Measurements from ENCODE around the gene PKP2. TPM values are rescaled to one million over a fixed set of nuclear protein-coding genes. Genes with fewer than 3 reads are reported as not detected.

Gene PKP2
- total RNA-seq, 1 donor from 2014 or later = 3.0 TPM

DNA sequence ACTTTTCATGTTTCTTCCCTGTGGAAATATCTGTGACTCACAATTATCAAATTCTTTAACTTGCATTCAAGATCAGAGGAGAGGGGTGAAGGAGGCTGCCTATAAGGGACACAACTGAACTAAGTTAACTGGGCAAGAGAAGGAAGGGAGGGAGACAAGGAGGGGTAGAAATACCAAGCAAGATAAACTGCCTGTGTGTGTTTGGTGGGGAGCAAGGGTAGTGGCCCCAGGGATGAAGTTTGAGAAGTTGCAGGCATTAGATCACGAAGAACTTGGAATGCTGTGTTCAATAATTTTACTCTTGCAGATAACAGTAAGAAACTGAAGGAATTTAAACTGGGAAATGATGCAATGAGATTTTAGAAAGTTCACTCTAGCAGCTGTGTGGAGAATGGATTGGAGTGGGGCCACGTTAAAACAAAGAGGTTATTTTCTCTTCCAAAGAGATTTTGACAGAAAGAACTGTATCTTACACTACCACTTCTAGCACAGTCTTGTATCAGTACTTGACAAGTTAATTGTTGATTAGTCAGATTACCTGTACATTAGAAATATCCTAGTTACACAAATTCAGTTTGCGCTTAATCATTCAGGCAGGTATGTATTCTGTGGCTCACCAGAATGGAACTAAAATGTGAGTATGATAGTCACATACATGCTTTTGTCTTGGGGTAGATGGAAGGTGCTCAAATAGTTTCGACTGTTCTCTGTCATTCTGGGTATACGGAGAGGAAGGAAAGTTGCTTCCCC, 7.4 kb downstream of the PKP2 start:
- intact Hi-C loops (cut with DNase I) = no loop called here
- no peaks in the 10 kb centered on the region for H3K36me3 ChIP-seq
- peaks cover 17% of the 10 kb centered on the region for H3K27me3 ChIP-seq (ENCODE audit: low read depth)
- H3K4me1 ChIP-seq = peaks cover 15% of the 10 kb centered on the region
- ATAC-seq (no peak), DNase-seq (no peak)
- TF ChIP-seq, protein P1, sequence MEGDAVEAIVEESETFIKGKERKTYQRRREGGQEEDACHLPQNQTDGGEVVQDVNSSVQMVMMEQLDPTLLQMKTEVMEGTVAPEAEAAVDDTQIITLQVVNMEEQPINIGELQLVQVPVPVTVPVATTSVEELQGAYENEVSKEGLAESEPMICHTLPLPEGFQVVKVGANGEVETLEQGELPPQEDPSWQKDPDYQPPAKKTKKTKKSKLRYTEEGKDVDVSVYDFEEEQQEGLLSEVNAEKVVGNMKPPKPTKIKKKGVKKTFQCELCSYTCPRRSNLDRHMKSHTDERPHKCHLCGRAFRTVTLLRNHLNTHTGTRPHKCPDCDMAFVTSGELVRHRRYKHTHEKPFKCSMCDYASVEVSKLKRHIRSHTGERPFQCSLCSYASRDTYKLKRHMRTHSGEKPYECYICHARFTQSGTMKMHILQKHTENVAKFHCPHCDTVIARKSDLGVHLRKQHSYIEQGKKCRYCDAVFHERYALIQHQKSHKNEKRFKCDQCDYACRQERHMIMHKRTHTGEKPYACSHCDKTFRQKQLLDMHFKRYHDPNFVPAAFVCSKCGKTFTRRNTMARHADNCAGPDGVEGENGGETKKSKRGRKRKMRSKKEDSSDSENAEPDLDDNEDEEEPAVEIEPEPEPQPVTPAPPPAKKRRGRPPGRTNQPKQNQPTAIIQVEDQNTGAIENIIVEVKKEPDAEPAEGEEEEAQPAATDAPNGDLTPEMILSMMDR (IDR thresholded peaks at IDR 0.05) = no peak
- no peak overlapping the region for H3K27ac ChIP-seq
- H3K4me3 ChIP-seq = no peak overlapping the region
- no peaks in the 10 kb centered on the region for H3K9me3 ChIP-seq

DNA sequence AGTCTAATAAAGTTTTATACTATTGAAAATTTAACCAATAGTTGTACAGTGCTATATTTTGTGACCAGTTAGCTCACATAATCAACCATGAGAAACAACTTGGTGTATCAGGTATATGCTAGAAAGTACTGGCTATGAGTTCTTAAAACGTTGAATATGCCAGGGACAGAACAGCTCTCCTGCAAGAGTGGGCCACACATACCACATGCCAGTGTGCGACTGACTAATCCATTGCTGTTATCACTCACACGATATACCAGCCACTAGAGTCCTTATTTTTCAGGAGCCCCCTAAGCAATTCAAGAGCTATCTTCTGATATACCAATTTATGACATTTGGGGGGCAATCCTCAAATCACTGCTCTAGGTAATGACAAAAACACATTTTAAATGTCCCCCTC, 9.5 kb downstream of the PKP2 start:
- intact Hi-C loops (cut with DNase I) = no loop called here
- DNase-seq (no peak), ATAC-seq (no peak)
- no peaks in the 10 kb centered on the region for H3K9me3 ChIP-seq
- no peak overlapping the region for H3K27ac ChIP-seq
- H3K4me3 ChIP-seq = no peak overlapping the region
- TF ChIP-seq, protein P1 (IDR thresholded peaks at IDR 0.05) = no peak
- no peaks in the 10 kb centered on the region for H3K36me3 ChIP-seq
- peaks cover 10% of the 10 kb centered on the region for H3K27me3 ChIP-seq (ENCODE audit: low read depth)
- no peaks in the 10 kb centered on the region for H3K4me1 ChIP-seq

DNA sequence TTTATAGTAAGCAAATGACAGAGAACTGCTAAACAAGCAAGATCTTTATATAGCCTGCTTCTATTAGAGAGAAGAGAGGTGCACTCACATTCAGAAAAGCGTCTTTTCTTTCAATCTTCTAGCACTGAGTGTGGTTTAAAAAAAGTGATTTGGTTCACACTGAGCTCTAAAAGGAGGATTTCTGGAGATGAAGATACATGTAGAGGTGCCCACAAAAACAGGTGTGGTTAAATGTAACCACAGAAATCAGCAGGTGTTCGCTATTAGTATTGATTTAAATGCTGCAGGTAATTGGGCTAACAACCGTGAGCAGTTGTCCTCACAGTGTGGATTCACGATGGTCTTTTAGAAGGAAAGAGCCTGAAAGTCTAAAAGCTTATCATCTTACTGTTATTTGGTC, 10.7 kb downstream of the PKP2 start:
- intact Hi-C loops (cut with DNase I) = no loop called here
- DNase-seq (no peak), ATAC-seq (no peak)
- Histone ChIP-seq H3K27me3 (ENCODE audit: low read depth) (peaks cover 10% of the 10 kb centered on the region), H3K9me3 (no peaks in the 10 kb centered on the region), H3K27ac (no peak overlapping the region), H3K4me1 (no peaks in the 10 kb centered on the region), H3K4me3 (no peak overlapping the region), H3K36me3 (no peaks in the 10 kb centered on the region)
- TF ChIP-seq, protein P1 (IDR thresholded peaks at IDR 0.05) = no peak

DNA sequence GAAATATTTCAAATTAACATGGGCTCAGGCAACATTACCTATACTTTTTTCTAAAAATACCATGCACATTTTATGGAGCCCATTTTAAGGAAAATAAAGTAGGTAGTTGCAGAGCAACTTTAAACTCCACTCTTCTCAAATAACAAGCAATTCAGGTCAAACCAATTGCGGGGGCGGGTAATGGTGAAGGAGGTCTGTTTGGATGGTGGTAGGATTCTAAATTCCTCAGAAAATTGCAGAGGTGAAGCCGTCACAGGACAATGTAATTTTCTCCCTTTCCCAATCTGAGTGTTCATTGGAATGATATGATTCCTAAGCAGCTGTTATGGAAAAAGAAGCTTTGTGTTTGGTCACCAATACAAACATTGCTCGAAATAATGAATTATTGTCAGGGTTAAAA, 11.6 kb downstream of the PKP2 start:
- no peak for ATAC-seq
- H3K4me3 ChIP-seq = no peak overlapping the region
- peaks cover 10% of the 10 kb centered on the region for H3K27me3 ChIP-seq (ENCODE audit: low read depth)
- no peaks in the 10 kb centered on the region for H3K9me3 ChIP-seq
- H3K4me1 ChIP-seq = no peaks in the 10 kb centered on the region
- intact Hi-C loops (cut with DNase I) = no loop called here
- H3K27ac ChIP-seq = no peak overlapping the region
- no peaks in the 10 kb centered on the region for H3K36me3 ChIP-seq
- DNase-seq = no peak
- TF ChIP-seq, protein P1 (IDR thresholded peaks at IDR 0.05) = no peak

DNA sequence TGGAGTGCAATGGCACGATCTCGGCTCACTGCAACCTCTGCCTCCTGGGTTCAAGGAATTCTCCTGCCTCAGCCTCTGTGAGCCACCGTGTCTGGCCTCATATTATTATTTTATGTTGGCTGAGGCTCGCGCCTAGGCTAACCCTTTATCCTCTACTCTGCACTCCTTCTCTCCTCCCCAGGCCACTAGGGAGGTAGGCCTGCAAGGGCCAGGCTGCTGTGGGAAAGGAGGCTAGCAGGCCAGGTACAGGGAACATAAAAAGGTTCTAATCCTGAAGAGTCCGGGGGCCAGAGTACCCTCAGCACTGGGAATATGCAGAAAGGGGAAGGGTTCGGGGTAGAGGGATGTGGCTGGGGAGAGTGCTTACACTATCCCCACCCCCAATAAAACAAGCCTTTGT, 14.9 kb downstream of the PKP2 start:
- Histone ChIP-seq H3K36me3 (no peaks in the 10 kb centered on the region), H3K4me1 (no peaks in the 10 kb centered on the region), H3K4me3 (no peak overlapping the region), H3K27ac (no peak overlapping the region), H3K9me3 (no peaks in the 10 kb centered on the region), H3K27me3 (ENCODE audit: low read depth) (no peaks in the 10 kb centered on the region)
- intact Hi-C loops (cut with DNase I) = no loop called here
- no peak for ATAC-seq
- TF ChIP-seq, protein P1 (IDR thresholded peaks at IDR 0.05) = no peak
- no peak for DNase-seq

All from lower lobe of right lung (tissue), 2 donors.